Body of pancreas (tissue), 4 donors: ENCODE data around the gene KANK4. TPM values are rescaled to one million over a fixed set of nuclear protein-coding genes. Genes with fewer than 3 reads are reported as not detected.
"Not testable (repeated sequence)": the region's sequence is repeated elsewhere in the genome, so short reads cannot be mapped to it uniquely, and the experiment has no call there.

Experiments
- ATAC-seq: fragments of 150-250 bp; one replicate; pipeline ENCODE4 v1.9.1; 2016
- DNase-seq, 4 donors: peaks; one replicate each; pipeline ENCODE4 v3.0.0-alpha.2; 2019
- H3K27ac ChIP-seq, 4 donors: fragments of 200-600 bp; sonication (generic); 1 replicate in 3 of 4; 2 replicates in 1 of 4; pipeline versions ENCODE4 v1.5.1 to v1.6.1; 2016 to 2019; ENCODE audit warnings: mild to moderate bottlenecking in 1 of 4, mixed read lengths in 1 of 4, moderate library complexity in 1 of 4
- H3K27me3 ChIP-seq, 2 donors: fragments of 200-600 bp; sonication (generic); one replicate each; pipeline ENCODE4 v1.6.0; 2016; ENCODE audit warnings: mild to moderate bottlenecking in 1 of 2
- H3K36me3 ChIP-seq, 2 donors: fragments of 200-600 bp; sonication (generic); replicated peaks in 1 of 2; 2 replicates each; pipeline ENCODE4 v1.5.1; 2016; ENCODE audit warnings: low read depth in 2 of 2; ENCODE audit not compliant: insufficient read depth in 1 of 2
- H3K4me1 ChIP-seq: fragments of 200-600 bp; sonication (generic); one replicate; pipeline ENCODE4 v1.6.0; 2016
- H3K4me3 ChIP-seq, 2 donors: fragments of 200-600 bp; sonication (generic); 1 replicate in 1 of 2; 2 replicates in 1 of 2; pipeline ENCODE4 v1.5.1; 2016 to 2019
- H3K9me3 ChIP-seq, 3 donors: fragments of 200-600 bp; sonication (generic); 1 replicate in 2 of 3; 2 replicates in 1 of 3; pipeline ENCODE4 v1.5.1; 2016
- CTCF ChIP-seq, 7 experiments: fragments of 450-650 bp in 4 of 7; fragments of 200-600 bp in 3 of 7; sonication (generic) in 3 of 7; IDR thresholded peaks; one replicate each; pipeline ENCODE4 v1.5.1; 2016 to 2019; ENCODE audit warnings: antibody characterized with exemption in 7 of 7
- POLR2A ChIP-seq, 3 donors: fragments of 450-650 bp; IDR thresholded peaks; one replicate each; pipeline ENCODE4 v1.6.1; 2016; ENCODE audit warnings: antibody characterized with exemption in 3 of 3, mild to moderate bottlenecking in 2 of 3
- WGBS, 2 donors: methylation state at CpG; one replicate each; pipeline ENCODE4 v1.1.5; 2017; 5-methylcytosine and 5-hydroxymethylcytosine counted together
- intact Hi-C: fragments of 100-400 bp; cut with DNase I; formaldehyde crosslinking; loops from one replicate; pipeline ENCODE4 v1.15.1; 2023
- total RNA-seq, 2 donors: library from RNA; depleted of rRNA; stranded (reverse); fragments of >200 nt; gene quantifications; one replicate each; pipeline ENCODE4 v1.1.0, GENCODE V29; 2016

The KANK4 gene
- total RNA-seq, 2 donors from 2014 or later = 9.1 to 23.7 TPM

- H3K9me3 ChIP-seq = no peaks in the 10 kb centered on the region
- no peak overlapping the region for H3K27ac ChIP-seq
- intact Hi-C loops = no loop called here
- H3K36me3 ChIP-seq = no peaks in the 10 kb centered on the region
- H3K27me3 ChIP-seq = no peaks in the 10 kb centered on the region
- WGBS, 2 donors = 67 to 86% methylated on average over 2 to 3 of the region's 3 CpGs
- no peak for ATAC-seq
- no peak for DNase-seq
- no peak overlapping the region for H3K4me3 ChIP-seq
- TF ChIP-seq POLR2A (IDR thresholded peaks at IDR 0.05) (no peak), CTCF (IDR thresholded peaks at IDR 0.05) (no peak)
- no peaks in the 10 kb centered on the region for H3K4me1 ChIP-seq
These were observed 95.1 kb downstream of the KANK4 start for GRCh38 chr1:62224182-62224581.

- TF ChIP-seq CTCF (IDR thresholded peaks at IDR 0.05) = no peak
- no peak for TF ChIP-seq POLR2A (IDR thresholded peaks at IDR 0.05)
- Histone ChIP-seq H3K4me1 (no peaks in the 10 kb centered on the region), H3K9me3 (no peaks in the 10 kb centered on the region), H3K27ac (no peak overlapping the region), H3K36me3 (no peaks in the 10 kb centered on the region), H3K27me3 (no peaks in the 10 kb centered on the region), H3K4me3 (no peak overlapping the region)
- WGBS, 2 donors = 73 to 85% methylated on average over 8 to 9 of the region's 9 CpGs
- ATAC-seq (no peak), DNase-seq (no peak)
- intact Hi-C loops = no loop called here
These were observed 96.9 kb downstream of the KANK4 start for GRCh38 chr1:62222321-62222720.

GRCh38 chr1:62221171-62221570 is 98.1 kb downstream of the KANK4 start:
- intact Hi-C loops = no loop called here
- H3K9me3 ChIP-seq = no peaks in the 10 kb centered on the region
- no peaks in the 10 kb centered on the region for H3K4me1 ChIP-seq
- H3K27ac ChIP-seq = no peak overlapping the region
- no peak overlapping the region for H3K4me3 ChIP-seq
- H3K36me3 ChIP-seq = no peaks in the 10 kb centered on the region
- TF ChIP-seq POLR2A (IDR thresholded peaks at IDR 0.05) (no peak), CTCF (IDR thresholded peaks at IDR 0.05) (no peak)
- DNase-seq = no peak
- ATAC-seq = no peak
- 85 to 94% methylated on average over 1 of the region's 1 CpG for WGBS, 2 donors
- H3K27me3 ChIP-seq = no peaks in the 10 kb centered on the region

- ATAC-seq = not testable (repeated sequence)
These were observed 98.8 kb downstream of the KANK4 start for GRCh38 chr1:62220456-62220855.

GRCh38 chr1:62218604-62219003 is 100.6 kb downstream of the KANK4 start:
- Histone ChIP-seq H3K36me3 (no peaks in the 10 kb centered on the region), H3K9me3 (no peaks in the 10 kb centered on the region), H3K27me3 (no peaks in the 10 kb centered on the region), H3K27ac (no peak overlapping the region), H3K4me3 (no peak overlapping the region), H3K4me1 (no peaks in the 10 kb centered on the region)
- WGBS, 2 donors = 72 to 84% methylated on average over 2 of the region's 2 CpGs
- intact Hi-C loops = no loop called here
- no peak for ATAC-seq
- no peak for DNase-seq
- TF ChIP-seq POLR2A (IDR thresholded peaks at IDR 0.05) (no peak), CTCF (IDR thresholded peaks at IDR 0.05) (no peak)

More at GRCh38 chr1:62220456-62220855, 98.8 kb downstream of the KANK4 start:
- H3K4me3 ChIP-seq, intact Hi-C loops, H3K27me3 ChIP-seq, H3K36me3 ChIP-seq, DNase-seq, H3K4me1 ChIP-seq, H3K9me3 ChIP-seq, H3K27ac ChIP-seq: not testable (repeated sequence)
- WGBS, 2 donors = 87 to 90% methylated on average over 9 of the region's 9 CpGs
